Fibroblast of lung (primary cell): Measurements from ENCODE around the gene LZTR1.

ENCODE experiments used
- CTCF ChIP-seq, 2 donors: IDR thresholded peaks in 1 of 2; conservative IDR thresholded peaks in 1 of 2; 1 replicate in 1 of 2; 2 replicates in 1 of 2; pipeline ENCODE4 v1.5.1; 2011 to 2012; ENCODE audit warnings: low read length in 2 of 2, control low read depth in 1 of 2, inconsistent platforms in 1 of 2, low read depth in 1 of 2, mild to moderate bottlenecking in 1 of 2
- EZH2 ChIP-seq: IDR thresholded peaks from 2 replicates; pipeline ENCODE4 v1.5.1; 2012; ENCODE audit warnings: low read length, control low read depth, mild to moderate bottlenecking; ENCODE audit errors: missing control alignments

- no peak for TF ChIP-seq CTCF (conservative IDR thresholded peaks at IDR 0.05 in 1 of 2, IDR thresholded peaks at IDR 0.05 in 1 of 2; ENCODE audit: low read depth in 1 of 2, low read length in 2 of 2)
- no peak for TF ChIP-seq EZH2
Observed at GRCh38 chr22:21034989-21035388, 52.9 kb downstream of the LZTR1 start.
